ENCODE measurements around the gene TENM4.
"Not testable (repeated sequence)": the region's sequence is repeated elsewhere in the genome, so short reads cannot be mapped to it uniquely, and the experiment has no call there.

Gene TENM4

GRCh38 chr11:78991681-78992080, 449.1 kb downstream of the TENM4 start:
- DNase-seq: no peak

- DNase-seq: no peak
Observed at GRCh38 chr11:78990261-78990660, 450.6 kb downstream of the TENM4 start.

- DNase-seq: no peak
Observed at GRCh38 chr11:78987748-78988147, 453.1 kb downstream of the TENM4 start.

GRCh38 chr11:78986305-78986704, 454.5 kb downstream of the TENM4 start:
- DNase-seq: no peak

GRCh38 chr11:78985663-78986062, 455.2 kb downstream of the TENM4 start:
- DNase-seq: no peak

- DNase-seq: no peak
Observed at GRCh38 chr11:78982473-78982872, 458.4 kb downstream of the TENM4 start.

- no peak for DNase-seq
Observed at GRCh38 chr11:78981153-78981552, 459.7 kb downstream of the TENM4 start.

GRCh38 chr11:78978831-78979230, 462.0 kb downstream of the TENM4 start:
- DNase-seq: no peak

- DNase-seq: not testable (repeated sequence)
Observed at GRCh38 chr11:78977848-78978247, 463.0 kb downstream of the TENM4 start.

- DNase-seq: no peak
Observed at GRCh38 chr11:78977009-78977408, 463.8 kb downstream of the TENM4 start.

GRCh38 chr11:78975081-78975480, 465.7 kb downstream of the TENM4 start:
- no peak for DNase-seq

- no peak for DNase-seq
Observed at GRCh38 chr11:78973876-78974275, 467.0 kb downstream of the TENM4 start.

- DNase-seq: no peak
Observed at GRCh38 chr11:78972590-78972989, 468.2 kb downstream of the TENM4 start.

- no peak for DNase-seq
Observed at GRCh38 chr11:78972177-78972576, 468.7 kb downstream of the TENM4 start.

- no peak for DNase-seq
Observed at GRCh38 chr11:78967811-78968210, 473.0 kb downstream of the TENM4 start.

GRCh38 chr11:78965432-78965831, 475.4 kb downstream of the TENM4 start:
- no peak for DNase-seq

GRCh38 chr11:78961937-78962701, 478.7 kb downstream of the TENM4 start:
- no peak for DNase-seq

- DNase-seq: peak in 1 of 2 donors; percentile 3
Observed at GRCh38 chr11:78961247-78961646, 479.6 kb downstream of the TENM4 start.

GRCh38 chr11:78958444-78958843, 482.4 kb downstream of the TENM4 start:
- DNase-seq: no peak

- DNase-seq: no peak
Observed at GRCh38 chr11:78957476-78958245, 483.2 kb downstream of the TENM4 start.

- DNase-seq: no peak
Observed at GRCh38 chr11:78954696-78955095, 486.1 kb downstream of the TENM4 start.

GRCh38 chr11:78954261-78954660, 486.6 kb downstream of the TENM4 start:
- no peak for DNase-seq

- no peak for DNase-seq
Observed at GRCh38 chr11:78952890-78953289, 487.9 kb downstream of the TENM4 start.

- no peak for DNase-seq
Observed at GRCh38 chr11:78952175-78952574, 488.7 kb downstream of the TENM4 start.

Measured in CD4-positive, alpha-beta T cell treated with Interleukin-1 beta for 1 hour (primary cell).